Midbrain (tissue), 1 donor: ENCODE data around the gene MRPS26.
"Not testable (repeated sequence)": the region's sequence is repeated elsewhere in the genome, so short reads cannot be mapped to it uniquely, and the experiment has no call there.

Experiments
- DNase-seq: peaks from one replicate; lab custom pipeline; 2025; lab: John Stamatoyannopoulos, UW

The MRPS26 gene

GRCh38 chr20:3042625-3043024, 3.2 kb upstream of the MRPS26 start:
- DNase-seq: no peak

GRCh38 chr20:3043322-3043721, 2.5 kb upstream of the MRPS26 start, which contains the start of gene GNRH2:
GNRH2 (plus strand) TSS chr20:3043622; CDS start chr20:3044415, 793 bp downstream.
- no peak for DNase-seq

- DNase-seq: no peak
Observed at GRCh38 chr20:3044336-3044965, 1.4 kb upstream of the MRPS26 start.

DNA sequence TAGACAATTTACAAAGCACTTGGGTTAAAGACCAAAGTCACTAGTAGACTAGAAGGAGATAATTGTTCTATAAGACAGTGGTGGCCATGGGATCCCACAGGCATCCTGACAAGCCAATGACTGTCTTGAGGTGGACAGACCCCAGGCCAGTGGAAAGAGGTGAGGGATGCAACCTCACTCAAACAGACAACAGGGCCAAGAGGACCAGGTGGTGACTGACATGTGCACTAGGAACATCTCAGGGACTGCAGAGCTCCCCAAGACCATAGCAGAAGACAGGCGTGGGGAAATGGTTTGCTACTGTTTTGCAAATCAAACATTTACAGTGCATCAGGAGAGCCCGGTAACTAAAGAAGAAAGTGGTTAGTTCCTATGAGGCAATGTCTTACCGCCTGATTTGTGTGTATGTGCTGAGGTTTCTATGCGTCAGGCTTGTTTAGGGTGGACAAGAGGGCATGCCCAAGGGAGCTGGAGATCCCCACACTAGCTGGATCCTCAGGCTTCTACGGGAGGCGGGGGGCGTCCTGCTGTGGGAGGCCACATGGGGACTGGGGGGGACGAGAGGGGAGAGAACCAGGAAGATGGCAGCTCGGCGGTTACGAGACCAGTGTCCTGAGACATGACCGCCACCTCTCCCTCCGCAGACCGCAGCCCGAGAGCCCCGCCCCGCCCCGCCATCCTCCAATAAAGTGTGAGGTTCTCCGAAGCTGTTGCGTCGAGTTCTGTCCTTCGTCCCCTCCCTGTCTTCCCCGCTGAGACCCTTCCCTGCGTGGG, 623 bp upstream of the MRPS26 start:
- DNase-seq: peak; percentile 85

DNA sequence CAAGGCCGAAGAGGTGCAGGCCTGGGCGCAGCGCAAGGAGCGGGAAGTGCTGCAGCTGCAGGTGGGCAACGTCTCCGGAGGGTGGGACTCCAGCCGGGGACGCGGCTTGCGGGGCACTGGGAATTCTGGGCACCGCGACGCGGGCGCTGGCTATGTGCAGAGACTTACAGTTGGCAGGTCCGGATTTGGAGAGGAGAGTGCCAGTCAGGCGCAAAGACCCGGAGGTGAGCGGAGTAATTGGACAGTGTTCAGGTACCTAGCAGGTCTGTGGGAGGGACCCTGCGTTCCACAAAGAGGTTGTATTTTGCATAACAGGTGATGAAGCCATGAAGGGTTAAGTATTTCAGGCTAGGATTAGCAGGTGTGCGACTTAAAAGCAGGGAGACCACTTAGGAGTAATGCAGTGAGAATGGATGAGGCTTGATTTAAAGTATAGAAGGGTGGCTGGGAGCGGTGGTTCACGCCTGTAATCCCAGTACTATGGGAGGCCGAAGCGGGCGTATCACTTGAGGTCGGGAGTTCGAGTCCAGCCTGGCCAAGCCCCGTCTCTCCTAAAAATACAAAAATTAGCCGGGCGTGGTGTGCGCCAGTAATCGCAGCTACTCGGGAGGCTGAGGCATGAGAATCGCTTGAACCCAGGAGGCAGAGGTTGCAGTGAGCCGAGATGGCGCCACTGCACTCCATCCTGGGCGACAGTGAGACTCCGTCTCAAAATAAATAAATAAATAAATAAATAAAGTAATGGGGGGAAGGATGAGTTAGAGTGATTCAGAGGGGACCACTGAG, 1.0 kb downstream of the MRPS26 start:
- peak; percentile 11 for DNase-seq

- DNase-seq: no peak
Observed at GRCh38 chr20:3047486-3048419, 1.9 kb downstream of the MRPS26 start.

DNA sequence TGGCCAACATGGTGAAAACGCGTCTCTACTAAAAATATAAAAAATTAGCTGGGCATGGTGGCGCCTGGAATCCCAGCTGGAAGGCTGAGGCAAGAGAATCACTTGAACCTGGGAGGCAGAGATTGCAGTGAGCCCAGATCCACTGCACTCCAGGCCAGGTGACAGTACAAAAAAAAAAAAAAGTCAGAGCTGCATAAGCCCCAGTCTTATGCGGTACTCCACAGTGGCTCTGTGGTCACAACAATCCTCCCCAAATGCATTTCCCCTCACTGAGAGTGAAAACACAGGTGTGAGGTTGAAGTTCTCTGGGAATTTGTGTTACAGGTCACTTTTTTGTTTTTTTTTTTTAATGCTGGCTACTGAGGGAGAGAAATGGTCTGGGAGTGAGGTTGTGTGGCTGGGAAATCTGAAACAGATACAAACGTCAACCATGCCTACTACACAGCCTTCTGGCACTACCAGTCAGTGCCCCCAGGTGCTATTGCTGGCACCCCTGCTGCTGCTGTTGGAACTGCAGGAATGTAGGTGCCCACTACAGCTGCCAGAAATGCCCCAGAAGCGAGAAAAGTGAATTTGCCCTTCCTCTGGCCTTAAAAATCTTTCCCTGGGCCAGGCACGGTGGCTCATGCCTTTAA, 5.7 kb downstream of the MRPS26 start:
- no peak for DNase-seq

- DNase-seq: no peak
Observed at GRCh38 chr20:3059489-3059888, 13.6 kb downstream of the MRPS26 start.

DNA sequence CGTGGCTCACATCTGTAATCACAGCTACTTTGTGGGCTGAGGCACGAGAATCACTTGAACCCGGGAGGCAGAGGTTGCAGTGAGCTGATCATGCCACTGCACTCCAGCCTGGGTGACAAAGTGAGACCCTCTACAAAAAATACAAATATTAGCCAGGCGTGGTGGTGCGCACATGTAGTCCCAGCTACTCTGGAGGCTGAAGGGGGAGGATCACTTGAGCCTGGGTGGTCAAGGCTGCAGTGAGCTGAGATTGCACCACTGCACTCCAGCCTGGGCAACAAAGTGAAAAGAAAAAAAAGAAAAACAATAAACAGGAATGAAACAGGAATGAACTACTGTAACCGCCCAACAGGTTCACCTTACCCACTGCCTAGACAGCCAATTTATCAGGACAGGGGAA, 18.3 kb downstream of the MRPS26 start:
- not testable (repeated sequence) for DNase-seq

DNA sequence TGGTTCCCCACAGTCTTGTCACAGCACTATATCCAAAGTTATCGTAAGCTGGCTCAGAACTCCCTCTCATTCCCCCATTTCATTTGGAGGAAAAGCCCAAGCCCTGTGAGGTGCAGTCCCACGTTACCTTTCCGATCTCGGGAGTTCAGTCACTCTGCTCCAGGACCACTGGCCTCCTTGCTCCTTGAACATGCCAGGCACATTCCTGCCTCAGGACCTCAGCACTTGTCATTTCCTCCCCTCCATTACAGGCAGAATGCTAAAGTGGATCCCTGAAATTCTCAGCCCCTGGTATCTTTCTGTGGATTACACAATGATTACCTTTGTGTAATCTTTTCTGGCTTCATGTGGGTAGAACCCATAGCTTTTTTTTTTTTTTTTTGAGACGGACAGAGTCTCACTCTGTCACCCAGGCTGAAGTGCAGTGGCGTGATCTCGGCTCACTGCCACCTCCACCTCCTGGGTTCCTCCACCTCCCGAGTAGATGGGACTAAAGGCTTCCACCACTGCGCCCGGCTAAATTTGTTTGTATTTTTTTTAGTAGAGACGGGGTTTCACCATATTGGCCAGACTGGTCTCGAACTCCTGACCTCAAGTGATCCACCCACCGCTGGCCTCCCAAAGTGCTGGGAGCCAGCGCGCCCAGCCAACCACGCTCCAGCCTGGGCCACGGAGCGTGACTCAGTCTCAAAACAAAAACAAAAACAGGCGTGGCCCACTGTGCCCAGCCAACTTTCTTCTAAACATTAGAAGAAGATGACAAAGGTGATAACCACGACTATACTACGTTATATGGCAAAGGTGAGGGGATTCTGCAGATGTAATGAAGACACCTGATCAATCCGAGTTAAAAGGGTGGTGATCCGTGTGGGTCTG, 21.5 kb downstream of the MRPS26 start:
- DNase-seq: no peak

- DNase-seq: no peak
Observed at GRCh38 chr20:3068075-3068474, 22.2 kb downstream of the MRPS26 start.

DNA sequence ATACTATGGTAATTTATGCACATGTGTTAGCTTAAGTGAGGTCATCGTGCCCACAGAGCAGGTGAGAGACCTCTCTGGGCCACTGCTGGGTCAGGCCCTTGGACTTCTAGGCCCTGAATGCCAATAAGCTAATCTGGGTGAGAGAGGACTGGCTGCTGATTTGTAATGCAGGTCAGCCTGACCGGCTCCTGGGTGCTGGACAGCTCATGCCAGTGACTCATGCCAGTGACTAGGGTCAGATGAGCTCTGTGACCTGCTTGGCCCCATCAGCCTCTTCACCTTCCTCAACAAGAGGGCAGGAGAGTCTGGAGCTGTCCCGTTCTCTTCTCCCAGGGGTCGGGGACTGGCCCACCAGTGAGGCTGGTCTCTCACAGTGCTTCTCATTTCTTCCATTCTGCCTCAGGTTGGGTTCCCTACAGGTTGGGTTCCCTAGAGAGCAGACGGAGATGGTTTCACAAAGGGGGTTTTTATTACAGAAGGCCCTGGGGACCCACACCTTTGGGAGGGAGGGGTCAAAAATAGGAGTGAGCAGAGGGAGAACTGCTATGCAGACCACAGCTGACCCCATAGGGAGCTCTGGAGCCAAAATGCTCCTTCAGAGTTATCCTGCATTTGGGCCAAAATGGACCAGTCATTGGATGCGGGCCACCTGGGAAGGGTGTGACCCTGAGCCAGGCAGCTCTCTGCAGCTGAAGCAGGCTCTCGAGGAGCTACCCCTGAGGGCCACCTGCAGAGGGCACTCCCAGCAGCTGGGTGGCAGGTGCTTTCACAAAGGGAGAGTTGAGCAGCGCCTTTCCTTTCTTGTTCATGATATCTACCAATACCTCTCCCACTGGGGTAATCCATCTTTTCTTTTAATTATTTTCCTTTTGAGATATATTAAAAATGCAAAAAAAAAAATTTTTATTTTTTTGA, 23.4 kb downstream of the MRPS26 start:
- no peak for DNase-seq

DNA sequence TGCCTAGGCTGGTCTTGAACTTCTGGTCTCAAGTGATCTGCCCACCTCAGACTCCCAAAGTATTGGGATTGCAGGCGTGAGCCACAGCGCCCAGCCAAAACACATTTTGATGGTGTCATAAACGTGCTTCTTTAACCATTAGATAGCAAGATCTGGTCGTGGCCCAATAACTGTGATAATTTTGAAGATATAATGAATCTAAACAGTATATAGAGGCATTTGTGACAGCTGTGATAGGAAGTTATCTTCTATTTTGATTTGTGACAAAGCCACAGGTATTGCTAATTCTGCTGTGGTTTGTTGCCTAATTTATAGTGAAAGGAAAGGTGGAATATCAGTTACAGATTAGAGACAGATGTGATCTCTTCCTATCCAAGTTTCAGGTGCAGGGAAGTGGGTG, 24.9 kb downstream of the MRPS26 start:
- DNase-seq: no peak

GRCh38 chr20:3071266-3071609, 25.4 kb downstream of the MRPS26 start:
- no peak for DNase-seq

GRCh38 chr20:3071610-3072529, 26.0 kb downstream of the MRPS26 start, which contains the start of gene OXT:
OXT (plus strand) TSS chr20:3071620; CDS start chr20:3071656, 36 bp downstream.
- no peak for DNase-seq

DNA sequence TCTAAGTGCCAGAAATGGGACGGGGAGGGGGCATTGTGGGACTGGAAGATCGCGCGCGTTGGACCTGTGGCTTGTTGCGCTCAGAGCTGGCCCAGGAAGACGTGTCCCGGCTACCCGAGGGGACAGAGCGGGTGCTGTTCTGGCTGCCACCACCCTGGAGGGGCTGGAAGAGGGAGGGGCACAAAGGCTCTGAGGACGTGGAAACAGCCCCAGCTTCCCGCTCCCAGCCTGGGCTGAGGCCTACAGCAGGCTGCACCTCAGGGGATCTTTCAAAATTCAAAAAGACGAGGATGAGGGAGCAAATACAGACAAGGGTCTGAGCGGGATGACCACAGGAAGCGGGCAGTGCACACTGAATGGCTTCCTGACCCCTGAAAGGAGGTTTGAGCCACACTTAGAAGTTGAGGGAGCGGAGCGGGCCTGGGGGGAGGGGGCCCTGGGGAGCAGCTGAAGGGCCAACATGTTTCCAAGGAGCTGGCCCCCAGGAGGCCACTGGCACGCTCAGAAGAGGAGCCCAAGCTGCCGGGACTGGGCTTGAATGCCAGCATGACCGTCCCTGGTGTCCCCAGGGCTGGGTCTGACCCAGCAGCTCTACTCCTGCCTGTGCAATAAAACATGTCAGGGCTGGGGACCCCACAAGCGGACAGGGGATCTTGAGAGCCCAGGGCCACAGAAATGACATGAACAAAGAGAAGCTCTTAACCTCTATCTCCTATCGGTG, 26.8 kb downstream of the MRPS26 start:
- DNase-seq: no peak

DNA sequence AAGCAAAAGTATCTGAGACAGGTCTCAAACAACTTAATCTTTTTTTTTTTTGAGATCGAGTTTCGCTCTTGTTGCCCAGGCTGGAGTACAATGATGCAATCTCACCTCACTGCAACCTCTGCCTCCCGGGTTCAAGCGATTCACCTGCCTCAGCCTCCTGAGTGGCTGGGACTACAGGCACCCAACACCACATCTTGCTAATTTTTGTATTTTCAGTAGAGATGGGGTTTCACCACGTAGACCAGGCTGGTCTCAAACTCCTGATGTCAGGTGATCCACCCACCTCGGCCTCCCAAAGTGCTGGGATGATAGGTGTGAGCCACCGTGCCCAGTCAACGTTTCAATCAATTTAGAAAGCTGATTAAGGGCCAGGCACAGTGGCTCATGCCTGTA, 27.4 kb downstream of the MRPS26 start:
- DNase-seq: not testable (repeated sequence)
